ENCODE results near the gene SSTR4. TPM values are rescaled to one million over a fixed set of nuclear protein-coding genes. Genes with fewer than 3 reads are reported as not detected.

The SSTR4 gene
- total RNA-seq, 1 experiment from 2014 or later: not detected

GRCh38 chr20:23020230-23021018 is 14.7 kb upstream of the SSTR4 start:
- Mint-ChIP-seq H3K36me3 (no peaks in the 10 kb centered on the region), H3K4me3 (no peak overlapping the region), H3K4me1 (peaks cover 17% of the 10 kb centered on the region), H3K27me3 (ENCODE audit: low read depth) (no peaks in the 10 kb centered on the region), H3K27ac (no peak overlapping the region), H3K9me3 (no peaks in the 10 kb centered on the region)
- ChIA-PET CTCF (interaction anchor here (1.3 kb wide), 1 partner anchor 42 kb away, joined by 5 read pairs; no protein-coding TSS in a partner anchor), POLR2A (no interaction called here)
- TF ChIP-seq, protein P1, sequence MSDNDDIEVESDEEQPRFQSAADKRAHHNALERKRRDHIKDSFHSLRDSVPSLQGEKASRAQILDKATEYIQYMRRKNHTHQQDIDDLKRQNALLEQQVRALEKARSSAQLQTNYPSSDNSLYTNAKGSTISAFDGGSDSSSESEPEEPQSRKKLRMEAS (CRISPR knock-in tag; IDR thresholded peaks at IDR 0.05): no peak
- TF ChIP-seq SOX15 (CRISPR knock-in tag; IDR thresholded peaks at IDR 0.05) (no peak), SMAD4 (CRISPR knock-in tag; IDR thresholded peaks at IDR 0.05) (no peak), HMGA2 (CRISPR knock-in tag; IDR thresholded peaks at IDR 0.05) (no peak), RORB (CRISPR knock-in tag; IDR thresholded peaks at IDR 0.05) (no peak), MXD4 (CRISPR knock-in tag; IDR thresholded peaks at IDR 0.05; ENCODE audit: borderline replicate concordance) (no peak), E2F1 (CRISPR knock-in tag; IDR thresholded peaks at IDR 0.05) (no peak), FOXP4 (CRISPR knock-in tag; IDR thresholded peaks at IDR 0.05) (no peak), TEAD4 (CRISPR knock-in tag; IDR thresholded peaks at IDR 0.05) (no peak)
- TF ChIP-seq, protein P2, sequence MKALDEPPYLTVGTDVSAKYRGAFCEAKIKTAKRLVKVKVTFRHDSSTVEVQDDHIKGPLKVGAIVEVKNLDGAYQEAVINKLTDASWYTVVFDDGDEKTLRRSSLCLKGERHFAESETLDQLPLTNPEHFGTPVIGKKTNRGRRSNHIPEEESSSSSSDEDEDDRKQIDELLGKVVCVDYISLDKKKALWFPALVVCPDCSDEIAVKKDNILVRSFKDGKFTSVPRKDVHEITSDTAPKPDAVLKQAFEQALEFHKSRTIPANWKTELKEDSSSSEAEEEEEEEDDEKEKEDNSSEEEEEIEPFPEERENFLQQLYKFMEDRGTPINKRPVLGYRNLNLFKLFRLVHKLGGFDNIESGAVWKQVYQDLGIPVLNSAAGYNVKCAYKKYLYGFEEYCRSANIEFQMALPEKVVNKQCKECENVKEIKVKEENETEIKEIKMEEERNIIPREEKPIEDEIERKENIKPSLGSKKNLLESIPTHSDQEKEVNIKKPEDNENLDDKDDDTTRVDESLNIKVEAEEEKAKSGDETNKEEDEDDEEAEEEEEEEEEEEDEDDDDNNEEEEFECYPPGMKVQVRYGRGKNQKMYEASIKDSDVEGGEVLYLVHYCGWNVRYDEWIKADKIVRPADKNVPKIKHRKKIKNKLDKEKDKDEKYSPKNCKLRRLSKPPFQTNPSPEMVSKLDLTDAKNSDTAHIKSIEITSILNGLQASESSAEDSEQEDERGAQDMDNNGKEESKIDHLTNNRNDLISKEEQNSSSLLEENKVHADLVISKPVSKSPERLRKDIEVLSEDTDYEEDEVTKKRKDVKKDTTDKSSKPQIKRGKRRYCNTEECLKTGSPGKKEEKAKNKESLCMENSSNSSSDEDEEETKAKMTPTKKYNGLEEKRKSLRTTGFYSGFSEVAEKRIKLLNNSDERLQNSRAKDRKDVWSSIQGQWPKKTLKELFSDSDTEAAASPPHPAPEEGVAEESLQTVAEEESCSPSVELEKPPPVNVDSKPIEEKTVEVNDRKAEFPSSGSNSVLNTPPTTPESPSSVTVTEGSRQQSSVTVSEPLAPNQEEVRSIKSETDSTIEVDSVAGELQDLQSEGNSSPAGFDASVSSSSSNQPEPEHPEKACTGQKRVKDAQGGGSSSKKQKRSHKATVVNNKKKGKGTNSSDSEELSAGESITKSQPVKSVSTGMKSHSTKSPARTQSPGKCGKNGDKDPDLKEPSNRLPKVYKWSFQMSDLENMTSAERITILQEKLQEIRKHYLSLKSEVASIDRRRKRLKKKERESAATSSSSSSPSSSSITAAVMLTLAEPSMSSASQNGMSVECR (CRISPR knock-in tag; IDR thresholded peaks at IDR 0.05; ENCODE audit: borderline replicate concordance): no peak
- ATAC-seq: no peak
- DNase-seq (ENCODE audit: low spot score): no peak

GRCh38 chr20:23021541-23021940 is 13.6 kb upstream of the SSTR4 start:
- Mint-ChIP-seq H3K36me3 (no peaks in the 10 kb centered on the region), H3K4me1 (peaks cover 17% of the 10 kb centered on the region), H3K9me3 (no peaks in the 10 kb centered on the region), H3K4me3 (no peak overlapping the region), H3K27me3 (ENCODE audit: low read depth) (no peaks in the 10 kb centered on the region), H3K27ac (no peak overlapping the region)
- ATAC-seq (no peak), DNase-seq (ENCODE audit: low spot score) (no peak)
- ChIA-PET CTCF (no interaction called here), POLR2A (no interaction called here)
- TF ChIP-seq CBFB (CRISPR knock-in tag; IDR thresholded peaks at IDR 0.05; ENCODE audit: low read depth) (no peak), ZBTB21 (CRISPR knock-in tag; IDR thresholded peaks at IDR 0.05; ENCODE audit: borderline replicate concordance) (no peak), NFYB (CRISPR knock-in tag; conservative IDR thresholded peaks at IDR 0.05; ENCODE audit: low read depth) (no peak), ELF4 (CRISPR knock-in tag; IDR thresholded peaks at IDR 0.05; ENCODE audit: low read depth) (no peak), ZNF396 (CRISPR knock-in tag; IDR thresholded peaks at IDR 0.05; ENCODE audit: borderline replicate concordance) (no peak), CREM (CRISPR knock-in tag; IDR thresholded peaks at IDR 0.05) (no peak)

Data from WTC11 (cell line).